HUES64 (cell line): ENCODE results near the gene NRDC.

Experiments
- H3K27ac ChIP-seq: 2 replicates; pipeline ENCODE4 v1.7.0; 2013; ENCODE audit warnings: low read depth, low read length, inconsistent platforms
- H3K27me3 ChIP-seq: 2 replicates; pipeline ENCODE4 v1.6.1; 2013; ENCODE audit warnings: mild to moderate bottlenecking, low read length; ENCODE audit not compliant: insufficient read depth
- H3K36me3 ChIP-seq: 2 replicates; pipeline ENCODE4 v1.6.1; 2013; ENCODE audit warnings: mild to moderate bottlenecking, low read length; ENCODE audit not compliant: insufficient read depth
- H3K4me1 ChIP-seq: 2 replicates; pipeline ENCODE4 v1.6.1; 2013; ENCODE audit warnings: mild to moderate bottlenecking, low read length, moderate library complexity; ENCODE audit not compliant: insufficient read depth
- H3K4me3 ChIP-seq: 2 replicates; pipeline ENCODE4 v1.5.1; 2013; ENCODE audit warnings: mild to moderate bottlenecking, low read length, moderate library complexity
- H3K9ac ChIP-seq: 2 replicates; pipeline ENCODE4 v1.6.1; 2013; ENCODE audit warnings: mild to moderate bottlenecking, low read depth, low read length
- H3K9me3 ChIP-seq: 2 replicates; pipeline ENCODE4 v1.6.1; 2013; ENCODE audit warnings: low read depth, low read length; ENCODE audit not compliant: insufficient read depth
- WGBS: fragments of 150-250, 120-280 bp; methylation state at CpG from one replicate; pipeline ENCODE4 v1.1.7; 2013; ENCODE audit warnings: missing lambda C conversion rate; 5-methylcytosine and 5-hydroxymethylcytosine counted together

The NRDC gene

DNA sequence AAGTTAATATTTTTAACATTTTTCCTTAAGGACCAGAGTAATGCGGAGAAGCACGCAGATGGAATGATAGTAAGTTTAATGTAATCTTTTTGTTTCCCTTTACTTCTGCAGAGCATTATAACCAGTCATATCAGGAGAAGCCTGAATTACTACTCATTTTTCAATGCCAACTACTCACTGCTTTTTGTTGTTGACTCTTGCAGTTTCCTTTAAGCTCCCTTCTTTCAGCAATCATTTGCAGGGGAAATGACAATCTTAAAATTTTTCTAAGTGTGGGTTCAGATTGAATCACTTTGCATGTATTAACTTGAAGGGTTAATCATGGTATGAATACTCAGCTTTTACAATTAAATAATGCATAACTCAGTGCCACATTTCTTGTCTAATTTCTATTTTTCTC lies 122.2 kb downstream of the NRDC start:
- Histone ChIP-seq H3K4me1 (no peaks in the 10 kb centered on the region), H3K9me3 (no peaks in the 10 kb centered on the region), H3K4me3 (no peak overlapping the region), H3K36me3 (peaks cover 41% of the 10 kb centered on the region), H3K27me3 (no peaks in the 10 kb centered on the region), H3K9ac (no peak overlapping the region), H3K27ac (no peak overlapping the region)
- WGBS, result no CpG with 5 or more reads among the region's 2 CpGs

DNA sequence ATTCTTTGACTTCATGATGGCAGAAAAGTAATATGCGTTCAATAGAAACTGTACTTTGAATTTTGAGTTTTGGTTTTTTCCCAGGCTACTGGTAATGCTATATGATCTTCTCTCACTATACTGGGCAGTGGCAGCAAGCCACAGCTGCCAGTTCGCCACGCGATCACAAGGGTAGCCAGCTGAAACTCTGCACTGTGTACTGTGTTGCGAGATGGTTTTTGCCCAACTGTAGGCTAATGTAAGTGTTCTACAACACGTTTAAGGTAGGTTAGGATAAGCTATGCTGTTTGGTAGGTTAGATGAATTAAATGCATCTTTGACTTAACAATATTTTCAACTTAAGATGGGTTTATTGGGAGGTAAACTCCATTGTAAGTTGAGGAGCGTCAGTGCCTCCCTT lies 123.1 kb downstream of the NRDC start:
- no peak overlapping the region for H3K4me3 ChIP-seq
- H3K36me3 ChIP-seq, result peaks cover 43% of the 10 kb centered on the region
- no peak overlapping the region for H3K27ac ChIP-seq
- H3K9ac ChIP-seq, result no peak overlapping the region
- 96% methylated on average over 7 of the region's 7 CpGs for WGBS
- H3K9me3 ChIP-seq, result no peaks in the 10 kb centered on the region
- H3K27me3 ChIP-seq, result no peaks in the 10 kb centered on the region
- H3K4me1 ChIP-seq, result no peaks in the 10 kb centered on the region

DNA sequence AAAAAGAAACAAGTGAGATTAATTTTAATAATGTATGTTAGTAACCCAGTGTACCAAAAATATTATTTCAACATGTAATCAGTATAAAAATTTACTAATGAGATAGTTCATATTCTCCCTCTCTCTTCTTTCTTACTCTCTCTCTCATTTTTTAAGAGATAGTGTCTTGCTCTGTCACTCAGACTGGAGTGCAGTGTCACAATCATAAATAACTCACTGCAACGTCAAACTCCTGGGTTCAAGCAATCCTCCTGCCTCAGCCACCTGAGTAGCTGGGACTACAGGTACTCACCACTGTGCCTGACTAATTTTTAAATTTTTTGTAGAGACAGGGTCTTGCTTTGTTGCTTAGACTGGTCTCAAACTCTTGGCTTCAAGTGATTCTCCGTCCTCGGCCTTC lies 123.9 kb downstream of the NRDC start:
- no peaks in the 10 kb centered on the region for H3K4me1 ChIP-seq

GRCh38 chr1:51753969-51754368 lies 124.6 kb downstream of the NRDC start:
- Histone ChIP-seq H3K9ac (no peak overlapping the region), H3K4me1 (peaks cover 3% of the 10 kb centered on the region; the same call in 1 of the 2 replicates), H3K27me3 (no peaks in the 10 kb centered on the region), H3K9me3 (no peaks in the 10 kb centered on the region), H3K4me3 (no peak overlapping the region), H3K36me3 (peaks cover 43% of the 10 kb centered on the region), H3K27ac (no peak overlapping the region)

More for the DNA sequence above, 123.9 kb downstream of the NRDC start:
- H3K9me3 ChIP-seq, result no peaks in the 10 kb centered on the region
- no peaks in the 10 kb centered on the region for H3K27me3 ChIP-seq
- no peak overlapping the region for H3K9ac ChIP-seq
- WGBS, result 97% methylated on average over 3 of the region's 3 CpGs
- no peak overlapping the region for H3K4me3 ChIP-seq
- H3K27ac ChIP-seq, result no peak overlapping the region
- H3K36me3 ChIP-seq, result peaks cover 38% of the 10 kb centered on the region

DNA sequence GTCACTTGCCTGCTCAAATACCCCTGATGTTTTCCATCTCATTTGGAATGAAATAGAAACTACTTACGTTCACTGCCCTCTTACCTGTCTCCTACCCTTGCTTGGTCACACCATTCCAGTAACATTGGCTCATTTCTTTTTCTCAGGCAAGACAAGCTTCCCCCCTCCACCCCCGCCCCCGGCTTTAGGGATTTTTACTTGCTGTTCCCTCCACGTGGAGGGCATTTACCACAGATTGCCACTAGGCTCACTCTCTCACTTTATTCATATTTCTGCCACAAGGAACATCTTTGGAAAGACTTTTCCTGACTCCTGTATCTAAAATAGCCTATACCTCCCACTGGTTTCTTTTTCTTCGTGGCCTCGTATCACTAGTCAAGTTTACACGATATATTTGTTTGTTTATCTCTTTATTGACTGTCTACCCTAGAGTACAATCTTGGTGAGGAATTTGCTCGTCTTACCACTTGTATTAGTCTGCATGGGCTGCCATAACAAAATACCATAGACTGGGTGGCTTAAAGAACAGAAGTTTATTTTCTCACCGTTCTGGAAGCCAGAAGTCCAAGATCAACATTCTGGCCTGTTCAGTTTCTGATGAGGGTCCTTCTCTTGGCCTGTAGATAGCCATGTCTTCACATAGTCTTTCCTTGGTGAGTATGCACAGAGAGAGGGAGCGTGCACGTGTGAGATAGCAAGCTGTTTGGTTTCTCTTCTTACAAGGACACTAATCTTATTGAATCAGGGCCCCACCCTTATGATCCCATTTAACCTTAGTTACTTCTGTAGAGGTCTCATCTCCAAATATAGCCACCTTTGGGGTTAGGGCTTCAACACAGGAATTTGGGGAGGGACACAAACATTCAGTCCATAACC lies 126.2 kb downstream of the NRDC start:
- no peak overlapping the region for H3K9ac ChIP-seq
- H3K27me3 ChIP-seq, result no peaks in the 10 kb centered on the region
- no peaks in the 10 kb centered on the region for H3K9me3 ChIP-seq
- H3K27ac ChIP-seq, result no peak overlapping the region
- peaks cover 48% of the 10 kb centered on the region for H3K36me3 ChIP-seq
- WGBS, result 90% methylated on average over 11 of the region's 11 CpGs
- H3K4me3 ChIP-seq, result no peak overlapping the region
- peaks cover 3% of the 10 kb centered on the region; the same call in 1 of the 2 replicates for H3K4me1 ChIP-seq

DNA sequence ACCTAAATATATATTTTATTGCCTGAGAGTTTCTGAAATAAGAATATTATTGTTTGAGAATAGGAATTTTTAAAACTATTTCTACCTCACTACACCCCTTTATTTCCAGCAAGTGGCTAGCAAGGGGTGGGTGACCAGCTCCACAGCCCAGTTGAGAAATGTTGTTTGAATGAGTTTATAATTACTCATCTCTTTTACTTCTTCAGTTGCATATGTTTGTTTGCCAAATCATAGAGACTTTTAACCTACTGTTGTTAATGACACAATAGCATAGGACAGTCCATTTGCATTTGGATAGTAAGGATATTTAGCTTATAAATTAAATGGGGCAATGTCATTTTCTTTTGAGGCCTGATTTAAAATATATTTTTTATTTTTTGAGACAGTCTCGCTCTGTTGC lies 127.8 kb downstream of the NRDC start:
- H3K9me3 ChIP-seq, result no peaks in the 10 kb centered on the region
- H3K9ac ChIP-seq, result no peak overlapping the region
- no peaks in the 10 kb centered on the region for H3K27me3 ChIP-seq
- H3K27ac ChIP-seq, result no peak overlapping the region
- no peak overlapping the region for H3K4me3 ChIP-seq
- H3K36me3 ChIP-seq, result peaks cover 47% of the 10 kb centered on the region
- H3K4me1 ChIP-seq, result peaks cover 3% of the 10 kb centered on the region; the same call in 1 of the 2 replicates
- WGBS, result 100% methylated on average over 1 of the region's 1 CpG

- Histone ChIP-seq H3K9me3 (no peaks in the 10 kb centered on the region), H3K4me1 (peaks cover 8% of the 10 kb centered on the region; the same call in 1 of the 2 replicates), H3K9ac (no peak overlapping the region), H3K36me3 (peaks cover 42% of the 10 kb centered on the region), H3K27ac (no peak overlapping the region), H3K27me3 (no peaks in the 10 kb centered on the region), H3K4me3 (no peak overlapping the region)
- WGBS, result no CpG with 5 or more reads among the region's 3 CpGs
Measured at GRCh38 chr1:51750218-51750617, 128.3 kb downstream of the NRDC start.

DNA sequence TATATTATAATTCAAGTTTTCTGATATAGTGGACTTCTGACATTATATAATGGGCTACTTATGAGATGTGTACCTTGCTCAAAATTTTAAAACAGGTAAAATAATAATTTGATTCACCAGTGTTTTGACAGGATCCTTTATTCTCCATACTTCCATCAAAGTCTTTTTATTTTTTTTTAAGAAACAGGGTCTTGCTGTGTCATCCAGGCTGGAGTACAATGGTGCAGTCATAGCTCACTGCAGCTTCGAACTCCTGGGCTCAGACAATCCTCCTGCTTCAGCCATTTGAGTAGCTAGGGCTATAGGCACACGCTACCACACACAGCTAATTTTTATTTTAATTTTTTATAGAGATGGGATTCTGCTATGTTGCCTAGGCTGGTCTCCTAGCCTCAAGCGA lies 129.4 kb downstream of the NRDC start:
- Histone ChIP-seq H3K4me3 (no peak overlapping the region), H3K9me3 (no peaks in the 10 kb centered on the region), H3K9ac (no peak overlapping the region), H3K27me3 (no peaks in the 10 kb centered on the region), H3K4me1 (peaks cover 18% of the 10 kb centered on the region; the same call in 1 of the 2 replicates), H3K27ac (no peak overlapping the region), H3K36me3 (peaks cover 36% of the 10 kb centered on the region)
- WGBS, result 99% methylated on average over 2 of the region's 3 CpGs

GRCh38 chr1:51745304-51745570 lies 133.3 kb downstream of the NRDC start:
- peaks cover 19% of the 10 kb centered on the region; the same call in 1 of the 2 replicates for H3K4me1 ChIP-seq
- no peak overlapping the region for H3K27ac ChIP-seq
- H3K27me3 ChIP-seq, result no peaks in the 10 kb centered on the region
- H3K36me3 ChIP-seq, result peaks cover 16% of the 10 kb centered on the region; the same call in 1 of the 2 replicates
- H3K9ac ChIP-seq, result no peak overlapping the region
- no peaks in the 10 kb centered on the region for H3K9me3 ChIP-seq
- no peak overlapping the region for H3K4me3 ChIP-seq

GRCh38 chr1:51744506-51745303 lies 133.8 kb downstream of the NRDC start:
- H3K27ac ChIP-seq, result no peak overlapping the region
- H3K36me3 ChIP-seq, result peaks cover 16% of the 10 kb centered on the region; the same call in 1 of the 2 replicates
- no peaks in the 10 kb centered on the region for H3K9me3 ChIP-seq
- H3K27me3 ChIP-seq, result no peaks in the 10 kb centered on the region
- 89% methylated on average over 4 of the region's 4 CpGs for WGBS
- peaks cover 19% of the 10 kb centered on the region; the same call in 1 of the 2 replicates for H3K4me1 ChIP-seq
- H3K4me3 ChIP-seq, result no peak overlapping the region
- no peak overlapping the region for H3K9ac ChIP-seq

DNA sequence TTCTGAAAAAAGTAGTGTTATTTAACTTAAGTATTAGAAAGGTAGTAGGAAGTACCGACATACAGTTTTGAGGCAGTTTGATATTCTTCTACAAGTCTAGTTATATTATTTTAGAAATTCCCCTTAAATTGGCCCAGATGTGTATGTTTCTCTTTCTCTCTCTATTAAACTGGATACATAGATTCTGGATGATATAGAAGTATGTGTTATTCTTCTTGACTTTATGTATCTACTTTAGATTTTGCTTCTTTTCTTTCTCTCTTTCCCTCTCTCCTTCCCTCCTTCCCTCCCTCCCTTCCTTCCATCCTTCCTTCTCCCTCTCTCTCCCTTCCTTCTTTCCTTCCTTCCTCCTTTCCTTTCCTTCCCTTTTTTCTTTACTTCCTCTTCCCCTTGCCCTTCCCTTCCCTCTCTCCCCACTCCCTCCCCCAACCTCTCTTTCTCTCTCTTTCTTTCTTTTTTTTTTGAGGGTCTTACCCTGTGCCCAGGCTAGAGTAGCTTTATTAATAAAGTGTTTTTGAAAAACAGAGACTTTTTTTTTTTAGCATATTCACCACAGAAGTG lies 137.3 kb downstream of the NRDC start:
- Histone ChIP-seq H3K27me3 (no peaks in the 10 kb centered on the region), H3K4me3 (no peak overlapping the region), H3K36me3 (no peaks in the 10 kb centered on the region), H3K27ac (no peak overlapping the region), H3K4me1 (peaks cover 27% of the 10 kb centered on the region), H3K9ac (no peak overlapping the region), H3K9me3 (no peaks in the 10 kb centered on the region)
- WGBS, result no CpG with 5 or more reads among the region's 1 CpG
